HG02970 (cell line): ENCODE data around the gene MEGF9.

Source experiments
- ATAC-seq: cut with Tn5 transposase; IDR thresholded peaks from one replicate; pipeline ENCODE4 v1.9.1; 2021; ENCODE audit warnings: mild to moderate bottlenecking, moderate library complexity, moderate number of reproducible peaks; ENCODE audit not compliant: unreplicated experiment, low FRiP score

The MEGF9 gene

DNA sequence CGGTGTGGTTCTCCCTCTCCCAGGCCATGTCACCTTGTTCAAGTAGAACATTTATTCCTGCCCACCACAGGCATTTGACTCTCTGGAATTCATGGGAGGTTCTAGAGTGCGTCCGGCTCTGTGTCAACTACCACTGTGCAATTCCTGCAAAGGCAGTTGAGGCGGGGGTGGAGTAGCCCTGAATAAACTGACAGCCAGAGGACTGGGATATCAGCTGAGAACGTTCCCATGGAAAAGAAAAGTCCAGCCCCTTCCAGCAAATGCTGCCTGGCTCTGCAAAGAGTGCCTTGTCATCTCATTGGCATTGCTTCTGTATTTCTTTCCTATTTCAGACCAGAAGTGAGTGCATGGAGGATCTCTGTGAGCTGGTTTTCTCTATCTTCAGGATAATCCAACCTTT is 18.9 kb upstream of the MEGF9 start:
- ATAC-seq: no peak

DNA sequence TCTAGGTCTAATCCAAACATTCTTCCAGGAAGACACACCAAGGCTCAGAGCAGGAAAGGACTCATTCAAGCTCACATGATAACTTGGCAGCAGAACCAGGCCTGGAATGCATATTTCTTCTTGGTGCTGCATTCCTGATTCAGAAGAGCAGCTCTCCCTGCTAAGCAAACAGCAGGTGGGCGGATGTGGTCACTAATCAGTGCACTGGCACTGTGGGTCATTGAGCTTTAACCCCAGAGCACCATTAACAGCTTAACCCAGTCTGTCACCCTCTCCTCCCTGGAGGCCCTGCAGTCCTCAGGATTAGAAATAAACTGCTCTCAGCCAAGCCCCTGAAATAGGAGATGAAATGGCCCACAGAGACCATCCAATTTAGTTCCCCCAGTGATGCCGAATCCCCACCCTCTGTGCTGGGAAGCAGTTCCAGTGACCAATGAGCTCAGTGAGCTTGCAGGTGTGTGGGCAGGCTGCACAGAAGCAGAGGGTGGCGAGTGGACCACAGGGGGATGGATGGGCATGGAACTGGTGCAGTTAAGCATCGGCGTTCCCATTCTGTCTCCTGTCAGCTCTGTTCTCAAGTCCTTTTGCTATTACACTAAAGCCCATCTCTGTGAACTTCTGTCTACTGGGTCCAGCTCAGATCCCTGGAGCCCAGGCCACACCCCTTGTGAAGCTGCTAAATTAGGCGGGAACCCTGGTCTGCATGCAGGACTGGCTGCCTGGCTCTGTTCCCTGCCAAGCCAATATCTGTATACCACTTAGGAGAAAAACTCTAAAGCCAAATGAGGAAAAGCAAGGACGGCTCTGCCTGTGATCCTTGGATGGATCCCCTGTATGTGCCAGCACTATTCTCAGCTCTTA is 16.6 kb upstream of the MEGF9 start:
- ATAC-seq: no peak

- no peak for ATAC-seq
Observed at GRCh38 chr9:120729791-120730241, 15.5 kb upstream of the MEGF9 start.

- ATAC-seq: no peak
Observed at GRCh38 chr9:120726484-120726883, 12.2 kb upstream of the MEGF9 start.

- no peak for ATAC-seq
Observed at GRCh38 chr9:120725907-120726306, 11.6 kb upstream of the MEGF9 start.

- ATAC-seq: no peak
Observed at GRCh38 chr9:120724757-120725400, 10.6 kb upstream of the MEGF9 start.

GRCh38 chr9:120723565-120723964 is 9.3 kb upstream of the MEGF9 start:
- ATAC-seq: no peak

DNA sequence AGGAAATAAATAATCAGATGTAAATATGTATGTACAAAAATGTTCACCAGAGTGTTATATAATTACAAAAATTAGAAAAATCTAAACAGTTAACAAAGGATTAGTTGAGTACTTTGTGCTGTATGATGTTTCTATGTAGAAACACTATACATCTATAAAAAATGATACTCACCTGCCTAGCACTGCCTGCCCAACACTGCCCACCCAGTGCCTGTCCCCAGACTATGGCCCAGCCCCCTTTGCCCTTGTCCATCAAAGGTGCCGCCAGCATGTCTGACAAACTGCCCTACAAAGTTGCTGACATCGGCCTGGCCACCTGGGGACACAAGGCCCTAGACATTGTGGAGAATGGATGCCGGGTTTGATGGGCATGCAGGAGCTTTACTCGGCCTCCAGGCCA is 6.1 kb upstream of the MEGF9 start:
- ATAC-seq: no peak

GRCh38 chr9:120718316-120718715 is 4.0 kb upstream of the MEGF9 start:
- ATAC-seq: no peak

- no peak for ATAC-seq
Observed at GRCh38 chr9:120717176-120717575, 2.9 kb upstream of the MEGF9 start.

DNA sequence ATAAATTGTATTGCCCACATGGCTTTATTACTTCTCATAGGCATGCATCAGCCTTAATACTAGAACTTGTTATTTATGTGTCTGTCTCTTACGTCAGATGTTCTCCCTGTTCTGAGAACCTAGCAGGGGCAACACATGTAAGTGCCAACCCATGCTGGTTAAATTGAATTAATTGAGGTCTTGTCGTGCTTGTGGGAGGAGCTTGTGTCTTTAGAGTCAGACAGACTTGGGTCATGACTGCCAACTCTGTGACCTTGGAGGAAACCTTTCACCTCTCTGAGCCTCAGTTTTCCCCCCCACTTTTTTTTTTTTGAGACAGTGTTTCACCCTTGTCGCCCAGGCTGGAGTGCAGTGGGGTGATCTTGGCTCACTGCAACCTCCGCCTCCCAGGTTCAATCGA is 2.2 kb upstream of the MEGF9 start:
- ATAC-seq: no peak

DNA sequence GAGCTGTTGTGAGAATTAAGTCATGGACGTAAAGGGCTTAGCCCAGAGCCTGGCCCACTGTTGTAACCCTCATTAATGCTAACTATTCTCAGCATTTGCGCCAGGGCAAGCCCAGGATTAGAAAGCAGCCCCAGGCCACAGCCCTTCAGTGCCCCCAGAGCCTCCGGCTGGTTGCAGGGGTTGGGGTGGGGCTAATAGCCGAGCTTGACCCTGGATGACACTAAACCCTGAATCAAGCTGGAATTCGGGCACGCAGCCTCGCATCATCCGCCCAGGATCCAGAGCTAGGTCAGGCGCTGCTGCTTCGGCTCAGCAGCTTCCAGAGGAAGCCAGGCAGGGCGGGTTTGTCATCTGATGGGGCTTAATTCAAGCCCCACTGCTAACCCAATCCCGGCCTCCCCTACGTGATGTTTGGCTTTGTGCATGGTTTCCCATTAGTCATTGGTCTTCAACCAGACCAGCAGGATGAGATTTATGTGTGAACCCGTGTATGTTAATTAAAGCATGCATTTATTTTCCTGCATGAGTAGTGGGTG is 1.2 kb upstream of the MEGF9 start:
- ATAC-seq: no peak

DNA sequence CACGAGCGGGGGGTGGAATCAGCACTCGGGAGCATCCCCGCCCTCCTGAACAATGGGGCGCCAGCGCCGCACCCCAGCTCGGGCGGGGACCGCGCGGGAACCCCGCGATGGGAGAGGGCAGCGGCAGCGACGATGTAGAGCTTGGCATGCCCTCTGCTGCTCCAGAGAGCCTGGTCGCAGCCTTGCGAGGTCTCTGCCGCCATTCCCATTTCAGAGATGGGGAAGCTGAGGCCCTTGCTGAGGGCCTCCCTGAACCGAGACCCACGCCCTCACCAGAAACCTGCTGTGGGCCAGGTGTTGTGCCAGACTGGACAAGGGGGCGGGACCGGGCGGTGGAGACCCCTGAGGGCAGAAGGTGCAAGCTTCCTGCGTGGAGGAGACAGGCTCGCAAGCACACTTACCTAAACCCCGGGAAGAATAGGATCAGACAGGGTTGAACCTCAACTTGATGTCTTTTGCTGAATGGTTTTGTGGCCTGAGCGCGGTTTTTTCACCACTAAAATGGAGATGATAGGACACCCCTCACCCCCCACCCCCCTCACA is 647 bp upstream of the MEGF9 start:
- no peak for ATAC-seq

- no peak for ATAC-seq
Observed at GRCh38 chr9:120713257-120714087, 798 bp downstream of the MEGF9 start.

- no peak for ATAC-seq
Observed at GRCh38 chr9:120712539-120713031, 1.7 kb downstream of the MEGF9 start.

DNA sequence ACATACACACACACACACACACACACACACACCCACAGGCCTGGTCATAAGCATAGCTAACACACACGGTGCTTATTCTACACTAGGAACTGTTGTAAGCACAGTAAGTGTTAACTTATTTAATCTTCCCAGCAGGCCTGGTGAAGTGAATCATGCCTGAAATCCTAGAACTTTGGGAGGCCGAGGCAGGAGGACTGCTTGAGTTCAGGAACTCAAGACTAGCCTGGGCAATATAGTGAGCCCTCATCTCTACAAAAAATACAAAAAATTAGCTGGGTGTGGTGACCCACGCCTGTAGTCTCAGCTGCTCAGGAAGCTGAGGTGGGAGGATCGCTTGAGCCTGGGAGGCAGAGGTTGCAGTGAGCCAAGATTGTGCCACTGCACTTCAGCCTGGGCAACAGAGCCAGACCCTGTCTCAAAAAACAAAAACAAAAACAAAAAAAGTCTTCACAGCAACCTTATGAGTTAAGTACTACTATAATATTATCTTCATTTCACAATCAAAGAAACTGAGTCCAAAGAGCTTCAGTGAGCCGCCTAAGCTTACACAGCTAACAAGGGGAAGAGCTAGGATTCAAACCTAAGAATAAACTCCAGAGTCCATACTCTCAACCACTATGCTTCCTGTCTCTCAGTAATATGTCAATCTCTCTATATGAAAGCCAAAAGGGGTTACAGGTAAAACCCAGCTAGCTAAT is 2.3 kb downstream of the MEGF9 start:
- no peak for ATAC-seq

DNA sequence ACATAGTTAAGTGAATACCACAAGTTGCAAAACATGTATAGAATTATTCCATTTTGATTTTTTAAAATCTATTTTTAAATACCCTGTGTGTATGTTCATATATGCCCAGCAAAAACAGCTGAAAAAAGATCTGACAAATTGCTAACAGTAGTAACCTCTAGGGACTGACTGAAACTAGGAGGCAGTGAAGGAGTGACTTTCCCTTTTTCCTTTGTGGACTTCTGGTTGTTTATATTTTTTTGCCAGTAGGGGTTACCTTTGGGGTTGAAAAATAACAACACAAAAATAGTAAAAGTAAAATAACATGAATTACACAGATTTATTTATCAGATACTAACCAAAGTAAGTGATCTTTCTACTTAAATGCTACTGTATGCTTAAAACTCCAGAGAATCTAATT is 2.9 kb downstream of the MEGF9 start:
- no peak for ATAC-seq

GRCh38 chr9:120710110-120710981 is 3.9 kb downstream of the MEGF9 start:
- no peak for ATAC-seq
